Kidney tubule cell (primary cell): ENCODE results near the gene GATB.
A peak's percentile ranks its signal among the peaks of the same experiment; 100 is the strongest.

Experiments
- DNase-seq: peaks from one replicate; pipeline ENCODE4 v3.0.0-alpha.2; 2018; ENCODE audit warnings: low spot score

GATB gene

DNA sequence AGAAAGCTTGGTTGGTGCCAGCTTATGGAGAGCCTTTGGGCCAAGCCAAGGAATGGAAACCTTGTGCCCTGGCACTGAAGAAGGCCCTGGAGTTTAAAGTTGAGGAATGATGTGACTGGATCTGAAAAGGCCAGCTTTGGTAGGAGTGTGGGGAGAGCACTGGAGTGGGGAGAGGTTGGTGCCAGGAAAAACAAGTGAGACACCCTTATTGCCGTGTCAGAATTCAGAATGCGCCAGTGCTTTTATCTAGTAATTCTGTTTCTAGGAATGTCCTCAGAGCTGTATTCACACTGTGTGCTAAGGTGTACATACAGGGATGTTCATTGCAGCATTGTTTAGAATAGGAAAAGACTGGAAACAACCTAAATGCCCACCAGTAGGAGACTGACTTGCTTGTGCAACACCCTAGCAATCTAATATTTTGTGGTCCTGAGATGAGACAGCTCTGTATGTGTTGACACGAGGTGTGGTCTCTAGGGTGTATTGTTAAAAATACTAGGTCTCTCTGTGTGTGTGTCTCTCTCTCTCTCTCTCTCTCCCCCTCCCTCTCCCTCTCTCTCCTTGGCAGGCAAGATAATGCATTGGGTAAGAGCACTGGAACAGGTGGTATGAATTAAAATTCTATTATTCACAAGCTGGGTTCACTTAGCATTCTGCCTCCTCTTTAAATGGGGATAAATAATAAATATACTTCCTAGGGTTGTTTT is 107.8 kb downstream of the GATB start:
- DNase-seq: no peak

- DNase-seq: no peak
Measured at GRCh38 chr4:151651496-151651895, 109.3 kb downstream of the GATB start.

GRCh38 chr4:151649479-151649878 is 111.3 kb downstream of the GATB start:
- DNase-seq: no peak

DNA sequence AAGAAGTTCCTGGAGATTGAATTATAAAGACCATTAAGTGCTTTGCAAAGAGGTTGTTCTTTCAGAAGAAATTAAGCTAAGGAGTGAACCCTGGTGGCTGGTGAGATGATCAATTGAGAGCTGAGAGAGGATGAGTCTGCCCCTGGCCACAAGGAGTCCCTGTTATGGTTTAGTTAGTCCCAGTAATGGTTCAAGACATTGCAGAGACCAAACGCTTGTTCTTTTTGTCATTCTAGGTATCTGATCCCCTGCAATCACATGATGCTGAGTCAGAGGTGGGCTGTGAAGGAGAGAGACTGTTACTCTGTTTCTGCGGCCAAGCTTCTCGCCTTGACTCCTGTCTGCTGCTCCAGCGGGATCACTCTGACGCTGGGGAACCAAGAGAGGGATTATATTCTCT is 114.5 kb downstream of the GATB start:
- DNase-seq: no peak

DNA sequence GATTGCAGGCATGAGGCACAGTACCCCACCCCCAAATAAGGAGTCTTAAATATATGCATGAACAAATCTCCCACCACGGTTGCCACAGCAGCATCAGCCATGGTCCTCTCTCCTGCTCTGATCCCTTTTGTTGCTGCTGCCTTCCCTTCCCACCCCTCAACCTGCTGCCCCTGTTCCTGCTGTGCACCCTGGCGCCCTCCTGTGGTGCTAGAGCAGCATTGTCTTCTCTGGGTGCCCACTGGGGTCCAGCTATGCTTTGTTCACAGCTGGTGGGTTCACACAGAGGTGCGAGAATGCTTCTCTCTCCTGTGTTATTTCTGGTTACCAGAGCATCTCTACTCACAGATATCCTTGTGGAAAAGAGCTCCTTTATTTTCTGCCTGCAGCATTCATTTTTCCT is 116.2 kb downstream of the GATB start:
- peak; percentile 14 for DNase-seq

DNA sequence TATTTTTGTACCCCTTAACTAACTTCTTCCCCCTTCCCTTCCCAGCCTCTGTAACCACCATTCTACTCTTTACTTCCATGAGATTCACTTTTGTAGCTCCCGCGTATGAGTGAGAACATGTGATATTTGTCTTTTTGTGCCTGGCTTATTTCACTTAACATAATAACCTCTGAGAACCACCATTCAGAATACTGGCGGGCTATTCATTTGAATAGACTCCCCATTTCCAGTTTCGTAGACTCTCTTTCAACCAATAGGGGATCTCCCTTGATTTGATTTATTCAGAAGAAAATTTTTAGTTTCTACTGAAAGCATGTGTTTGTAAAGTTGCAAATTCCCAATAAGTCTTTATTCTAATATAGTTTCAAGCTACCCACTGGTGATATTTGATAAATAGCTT is 117.2 kb downstream of the GATB start:
- no peak for DNase-seq

DNA sequence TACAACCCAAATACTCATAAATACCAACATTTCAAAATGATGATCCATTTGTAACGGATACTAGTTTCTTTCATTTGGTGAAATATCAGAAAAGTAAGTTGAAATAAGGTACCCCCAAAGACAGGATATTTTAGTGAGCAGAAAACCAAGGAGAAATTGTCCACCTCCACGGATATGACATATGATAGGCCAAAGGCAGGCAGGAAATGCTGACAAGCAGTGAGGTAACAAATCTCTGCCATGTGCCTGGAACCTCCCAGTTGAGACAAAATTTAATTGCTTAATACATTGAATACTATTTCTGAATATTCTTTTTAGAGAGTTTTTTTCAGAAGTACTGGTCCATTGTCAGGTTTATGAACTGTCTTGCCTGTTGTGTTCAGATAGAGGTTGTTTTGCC is 118.8 kb downstream of the GATB start:
- no peak for DNase-seq

- peak; percentile 45 for DNase-seq
Measured at GRCh38 chr4:151641167-151641566, 119.6 kb downstream of the GATB start.

DNA sequence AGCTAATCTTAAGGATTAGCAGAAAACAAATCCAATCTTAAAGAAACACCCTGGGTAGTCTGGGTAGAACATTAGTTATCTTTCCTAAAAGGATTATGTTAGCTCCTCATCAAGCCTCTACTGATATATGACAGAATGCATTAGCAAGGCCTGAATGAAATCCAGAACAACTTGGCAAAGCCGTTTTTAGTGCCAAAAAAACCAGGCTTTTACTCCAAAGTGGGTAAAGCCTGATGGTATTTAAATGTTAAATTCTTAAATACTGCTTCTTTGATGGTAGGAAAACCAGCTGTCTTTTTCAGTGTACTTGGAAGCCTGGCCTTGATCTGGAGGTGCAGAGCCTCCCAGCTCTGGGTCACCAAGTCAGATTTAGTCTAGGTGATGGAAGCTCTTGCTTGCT is 120.4 kb downstream of the GATB start:
- no peak for DNase-seq

DNA sequence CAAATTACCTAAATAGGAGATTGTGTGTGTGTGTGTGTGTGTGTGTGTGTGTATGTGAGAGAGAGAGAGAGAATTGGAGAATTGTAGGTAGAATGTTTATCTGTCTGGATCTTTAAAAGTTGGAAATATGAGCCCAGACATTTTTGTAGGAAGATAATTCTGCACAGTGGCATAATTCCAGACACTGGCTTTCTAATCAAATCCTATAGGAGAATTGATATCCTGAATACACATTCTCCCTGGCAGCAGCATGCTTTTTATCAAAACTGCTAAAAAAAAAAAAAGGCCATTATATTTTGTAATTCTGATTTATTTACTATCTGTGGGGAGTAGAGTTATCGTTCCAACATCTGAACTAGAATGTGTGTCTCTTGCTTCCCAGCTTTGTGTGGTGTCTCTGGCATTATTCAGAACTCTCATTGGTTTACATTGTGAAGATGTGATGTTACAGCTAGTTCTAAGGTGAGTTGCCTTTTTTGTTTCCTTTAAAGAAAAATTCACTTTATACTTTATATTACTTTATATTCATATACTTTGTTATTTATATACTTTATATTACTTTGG is 122.4 kb downstream of the GATB start:
- no peak for DNase-seq

DNA sequence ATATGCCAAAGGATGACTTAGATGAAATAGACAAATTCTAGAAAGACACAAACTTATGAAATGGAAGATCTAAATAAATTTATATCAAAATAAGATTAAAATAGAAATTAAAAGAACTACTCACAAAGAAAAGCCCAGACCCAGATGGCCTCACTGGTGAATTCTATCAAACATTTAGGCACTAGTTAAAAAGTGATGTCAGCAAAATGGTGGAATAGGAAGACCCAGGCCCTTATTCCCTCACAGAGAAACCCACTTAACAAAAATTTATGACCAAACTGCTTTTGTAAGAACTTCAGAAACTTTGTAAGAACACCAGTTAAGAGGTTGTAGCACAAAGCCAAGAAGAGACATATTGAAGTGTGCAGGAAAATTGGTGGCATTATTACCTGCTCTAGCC is 129.5 kb downstream of the GATB start:
- DNase-seq: no peak

DNA sequence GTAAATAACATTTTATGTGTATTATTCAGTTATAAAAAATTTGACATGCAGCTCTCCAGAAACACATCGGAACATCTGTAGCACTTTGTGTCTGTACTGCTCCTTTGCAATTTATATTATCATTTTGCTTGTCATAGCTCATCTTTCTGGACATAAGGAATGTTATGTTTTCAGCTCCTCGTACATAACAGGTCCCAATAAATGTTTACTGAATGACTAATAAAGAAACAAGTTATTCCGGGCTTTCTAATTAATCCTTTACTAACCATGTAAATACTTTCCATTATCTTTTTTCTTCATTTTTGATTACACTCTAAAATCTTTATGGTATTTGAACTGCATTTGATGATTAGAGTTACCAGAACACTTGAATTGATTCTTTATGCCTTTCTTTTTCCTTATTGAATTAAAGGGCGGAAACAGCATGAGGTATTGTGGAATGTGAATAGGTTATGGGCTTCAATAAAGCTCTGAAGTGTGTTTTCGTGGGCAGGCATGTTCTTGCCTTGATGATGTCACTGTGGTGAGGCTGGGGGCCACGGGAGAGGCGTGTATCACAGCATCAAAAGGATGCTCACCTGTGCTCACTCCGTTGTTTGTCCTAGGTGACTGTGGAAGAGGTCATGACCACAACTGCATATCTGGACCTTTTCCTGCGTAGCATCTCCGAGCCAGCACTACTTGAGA is 131.6 kb downstream of the GATB start:
- DNase-seq: no peak

- DNase-seq: no peak
Measured at GRCh38 chr4:151628001-151628608, 132.7 kb downstream of the GATB start.

- no peak for DNase-seq
Measured at GRCh38 chr4:151627491-151627890, 133.3 kb downstream of the GATB start.

DNA sequence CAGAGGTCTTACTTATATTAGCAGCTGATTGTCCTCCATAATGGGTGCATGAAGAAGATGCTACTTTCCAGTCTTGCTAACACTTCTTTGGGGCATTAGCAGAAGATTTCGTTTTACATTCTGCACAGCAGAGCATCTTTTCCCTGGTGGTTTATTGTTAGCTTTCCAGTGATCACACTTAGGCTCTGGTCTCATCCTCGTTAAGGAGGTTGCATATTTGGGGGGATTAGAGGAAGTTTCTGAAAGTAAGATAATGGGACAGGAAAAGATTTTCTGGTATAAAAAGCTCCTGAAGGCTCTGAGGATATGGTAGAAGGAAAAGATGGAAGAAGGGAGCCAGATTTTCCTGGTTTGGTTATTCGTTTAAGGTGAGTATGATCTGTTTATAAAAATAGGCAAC is 134.1 kb downstream of the GATB start:
- no peak for DNase-seq

DNA sequence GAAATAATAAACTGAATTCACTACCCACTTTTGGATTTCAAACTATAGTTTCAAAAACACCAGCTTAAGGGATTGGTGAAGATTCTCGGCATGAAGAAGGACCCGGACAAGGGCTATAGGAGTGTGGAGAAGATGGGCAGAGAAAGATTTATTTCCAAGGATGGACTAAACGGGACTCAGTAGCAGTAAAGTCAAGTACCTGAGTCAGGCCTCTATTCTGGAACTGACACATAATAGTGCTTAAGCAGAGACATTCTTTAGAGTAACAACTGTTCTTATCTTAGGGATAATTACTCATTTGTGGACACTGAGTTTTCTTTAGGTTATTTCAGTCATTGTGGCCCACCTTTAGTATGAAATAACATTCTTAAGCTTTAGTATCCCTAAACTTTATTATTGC is 134.6 kb downstream of the GATB start:
- DNase-seq: no peak

DNA sequence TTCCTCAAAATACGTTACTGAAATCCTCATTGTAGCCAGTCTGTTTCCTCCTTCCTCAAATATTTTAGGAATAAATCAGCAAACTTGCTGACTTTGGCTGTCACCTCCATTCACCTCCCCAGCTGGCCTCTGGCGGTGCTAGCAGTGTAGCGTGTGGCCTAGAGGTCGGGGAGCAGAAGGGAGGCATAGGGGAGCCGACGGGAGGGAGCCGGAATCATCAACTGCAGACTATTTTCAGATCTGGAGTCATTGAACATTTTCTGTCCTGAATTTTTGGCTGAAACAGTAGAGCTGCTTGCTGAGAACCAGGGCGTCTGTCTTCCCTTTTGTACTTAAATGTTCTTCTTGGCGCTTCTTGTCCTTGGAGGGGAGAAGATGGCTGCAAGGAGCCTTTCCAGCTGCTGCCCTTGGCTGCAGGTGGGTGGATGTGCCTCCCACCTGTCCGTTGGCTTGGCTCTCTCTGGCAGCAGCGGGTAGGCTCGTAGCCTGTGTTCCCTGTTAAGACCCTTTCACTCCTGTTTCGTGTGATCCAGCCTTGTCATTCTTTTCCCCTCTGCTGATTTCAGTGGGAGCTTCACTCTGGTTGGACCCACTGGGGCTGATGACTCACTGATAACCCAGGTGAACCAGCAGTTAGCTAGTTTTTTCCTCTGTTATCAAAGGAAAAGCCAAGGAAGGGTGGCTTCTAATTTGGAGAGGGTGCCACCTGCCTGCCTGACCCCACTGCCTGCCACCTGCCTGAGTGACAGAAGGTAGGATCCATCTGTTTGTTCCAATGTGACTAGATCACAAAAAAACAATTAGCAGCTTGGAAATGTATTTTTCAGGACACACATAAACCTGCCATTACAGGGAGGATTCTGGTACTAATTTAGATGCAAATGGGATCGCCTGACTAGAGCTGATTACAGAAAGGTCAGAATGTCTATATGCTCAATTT is 135.9 kb downstream of the GATB start:
- no peak for DNase-seq
